Karpas-422 (cell line): ENCODE data around the gene ADRA1B. TPM values are rescaled to one million over a fixed set of nuclear protein-coding genes. Genes with fewer than 3 reads are reported as not detected.

ENCODE experiments used
- DNase-seq: peaks from one replicate; pipeline ENCODE4 v3.0.0-alpha.2; 2015
- H2AFZ ChIP-seq: fragments of 200-600 bp; sonication (generic); 2 replicates; pipeline ENCODE4 v1.6.1; 2014; ENCODE audit warnings: antibody characterized with exemption, low read length, mixed read lengths
- H3K27ac ChIP-seq: fragments of 200-600 bp; sonication (generic); 2 replicates; pipeline ENCODE4 v1.5.1; 2014; ENCODE audit warnings: mild to moderate bottlenecking, low read length, moderate library complexity
- H3K27me3 ChIP-seq: fragments of 200-600 bp; sonication (generic); 2 replicates; pipeline ENCODE4 v1.6.1; 2014; ENCODE audit warnings: low read length, mixed read lengths
- H3K36me3 ChIP-seq: fragments of 200-600 bp; sonication (generic); 2 replicates; pipeline ENCODE4 v1.6.1; 2014; ENCODE audit warnings: low read length, mixed read lengths; ENCODE audit not compliant: insufficient read depth
- H3K4me1 ChIP-seq: fragments of 200-600 bp; sonication (generic); 2 replicates; pipeline ENCODE4 v1.6.1; 2014; ENCODE audit warnings: mild to moderate bottlenecking, low read length, mixed read lengths
- H3K4me2 ChIP-seq: fragments of 200-600 bp; sonication (generic); 2 replicates; pipeline ENCODE4 v1.6.1; 2014; ENCODE audit warnings: low read length, low read depth, mild to moderate bottlenecking; ENCODE audit not compliant: poor library complexity, severe bottlenecking
- H3K4me3 ChIP-seq: fragments of 200-600 bp; sonication (generic); 2 replicates; pipeline ENCODE4 v1.5.1; 2014; ENCODE audit warnings: mild to moderate bottlenecking, antibody characterized with exemption, low read length, mixed read lengths
- H3K79me2 ChIP-seq: fragments of 200-600 bp; sonication (generic); 2 replicates; pipeline ENCODE4 v1.6.1; 2014; ENCODE audit warnings: mild to moderate bottlenecking, low read length, mixed read lengths
- H3K9ac ChIP-seq: fragments of 200-600 bp; sonication (generic); 2 replicates; pipeline ENCODE4 v1.6.0; 2014; ENCODE audit warnings: low read length
- H3K9me2 ChIP-seq: fragments of 200-600 bp; sonication (generic), shearing (Covaris generic); replicated peaks from 2 replicates; pipeline ENCODE4 v1.6.0; 2014; ENCODE audit warnings: mild to moderate bottlenecking, low read length, moderate library complexity; ENCODE audit not compliant: insufficient read depth
- H3K9me3 ChIP-seq: fragments of 300-700, 200-600 bp; sonication (generic); 2 replicates; pipeline ENCODE4 v1.6.1; 2014; ENCODE audit warnings: low read length, mixed read lengths
- H4K20me1 ChIP-seq: fragments of 200-600 bp; sonication (generic); 2 replicates; pipeline ENCODE4 v1.6.1; 2014; ENCODE audit warnings: mild to moderate bottlenecking, antibody characterized with exemption, low read length, low read depth; ENCODE audit not compliant: insufficient read depth
- total RNA-seq: library from RNA; depleted of rRNA; stranded (reverse); fragments of >200 nt; shearing (Covaris generic); gene quantifications from 2 replicates; pipeline ENCODE4 v1.2.3, GENCODE V29; 2014; ENCODE audit warnings: low replicate concordance

ADRA1B gene
- total RNA-seq, 1 experiment from 2014 or later: not detected

- H2AFZ ChIP-seq: no peak overlapping the region
- H3K36me3 ChIP-seq: no peaks in the 10 kb centered on the region
- no peaks in the 10 kb centered on the region for H3K27me3 ChIP-seq
- H3K4me3 ChIP-seq: no peak overlapping the region
- DNase-seq: no peak
- H3K4me2 ChIP-seq: no peak overlapping the region
- no peaks in the 10 kb centered on the region for H3K4me1 ChIP-seq
- H3K79me2 ChIP-seq: no peaks in the 10 kb centered on the region
- no peaks in the 10 kb centered on the region for H4K20me1 ChIP-seq
- no peaks in the 10 kb centered on the region for H3K9me2 ChIP-seq
- H3K27ac ChIP-seq: no peak overlapping the region
- no peaks in the 10 kb centered on the region for H3K9me3 ChIP-seq
- no peak overlapping the region for H3K9ac ChIP-seq
Measured at GRCh38 chr5:159894149-159894720, 22.0 kb upstream of the ADRA1B start.

- DNase-seq: no peak
- no peak overlapping the region for H3K4me2 ChIP-seq
- no peaks in the 10 kb centered on the region for H3K27me3 ChIP-seq
- H3K9me2 ChIP-seq: no peaks in the 10 kb centered on the region
- no peaks in the 10 kb centered on the region for H3K79me2 ChIP-seq
- no peaks in the 10 kb centered on the region for H3K4me1 ChIP-seq
- no peak overlapping the region for H2AFZ ChIP-seq
- no peaks in the 10 kb centered on the region for H3K9me3 ChIP-seq
- H3K9ac ChIP-seq: no peak overlapping the region
- H3K36me3 ChIP-seq: no peaks in the 10 kb centered on the region
- H3K27ac ChIP-seq: no peak overlapping the region
- no peaks in the 10 kb centered on the region for H4K20me1 ChIP-seq
- H3K4me3 ChIP-seq: no peak overlapping the region
Measured at GRCh38 chr5:159897786-159898393, 18.4 kb upstream of the ADRA1B start.

GRCh38 chr5:159899067-159900049 lies 16.9 kb upstream of the ADRA1B start:
- no peak overlapping the region for H3K4me3 ChIP-seq
- no peaks in the 10 kb centered on the region for H3K79me2 ChIP-seq
- H2AFZ ChIP-seq: no peak overlapping the region
- DNase-seq: no peak
- no peaks in the 10 kb centered on the region for H3K27me3 ChIP-seq
- no peaks in the 10 kb centered on the region for H4K20me1 ChIP-seq
- no peak overlapping the region for H3K4me2 ChIP-seq
- H3K9me2 ChIP-seq: no peaks in the 10 kb centered on the region
- no peak overlapping the region for H3K9ac ChIP-seq
- no peaks in the 10 kb centered on the region for H3K36me3 ChIP-seq
- H3K27ac ChIP-seq: no peak overlapping the region
- no peaks in the 10 kb centered on the region for H3K4me1 ChIP-seq
- H3K9me3 ChIP-seq: no peaks in the 10 kb centered on the region

GRCh38 chr5:159901308-159901707 lies 15.0 kb upstream of the ADRA1B start:
- Histone ChIP-seq H3K27ac (no peak overlapping the region), H3K4me1 (no peaks in the 10 kb centered on the region), H3K4me3 (no peak overlapping the region), H3K36me3 (no peaks in the 10 kb centered on the region), H4K20me1 (no peaks in the 10 kb centered on the region), H3K4me2 (no peak overlapping the region), H2AFZ (no peak overlapping the region), H3K27me3 (no peaks in the 10 kb centered on the region), H3K9ac (no peak overlapping the region), H3K9me3 (no peaks in the 10 kb centered on the region), H3K79me2 (no peaks in the 10 kb centered on the region), H3K9me2 (no peaks in the 10 kb centered on the region)
- DNase-seq: no peak

- no peak for DNase-seq
- Histone ChIP-seq H4K20me1 (no peaks in the 10 kb centered on the region), H3K36me3 (no peaks in the 10 kb centered on the region), H3K27ac (no peak overlapping the region), H3K4me3 (no peak overlapping the region), H3K79me2 (no peaks in the 10 kb centered on the region), H3K9ac (no peak overlapping the region), H3K27me3 (no peaks in the 10 kb centered on the region), H3K9me3 (no peaks in the 10 kb centered on the region), H3K4me1 (no peaks in the 10 kb centered on the region), H2AFZ (no peak overlapping the region), H3K4me2 (no peak overlapping the region), H3K9me2 (no peaks in the 10 kb centered on the region)
Measured at GRCh38 chr5:159901772-159902171, 14.5 kb upstream of the ADRA1B start.

- H3K9me3 ChIP-seq: no peaks in the 10 kb centered on the region
- no peaks in the 10 kb centered on the region for H3K36me3 ChIP-seq
- H3K9ac ChIP-seq: no peak overlapping the region
- DNase-seq: no peak
- no peaks in the 10 kb centered on the region for H4K20me1 ChIP-seq
- H3K4me2 ChIP-seq: no peak overlapping the region
- no peak overlapping the region for H2AFZ ChIP-seq
- H3K9me2 ChIP-seq: no peaks in the 10 kb centered on the region
- no peaks in the 10 kb centered on the region for H3K27me3 ChIP-seq
- no peaks in the 10 kb centered on the region for H3K79me2 ChIP-seq
- H3K4me3 ChIP-seq: no peak overlapping the region
- no peak overlapping the region for H3K27ac ChIP-seq
- no peaks in the 10 kb centered on the region for H3K4me1 ChIP-seq
Measured at GRCh38 chr5:159902444-159903121, 13.7 kb upstream of the ADRA1B start.

GRCh38 chr5:159903131-159903530 lies 13.2 kb upstream of the ADRA1B start:
- H3K9me2 ChIP-seq: no peaks in the 10 kb centered on the region
- no peaks in the 10 kb centered on the region for H3K9me3 ChIP-seq
- H3K27ac ChIP-seq: no peak overlapping the region
- H4K20me1 ChIP-seq: no peaks in the 10 kb centered on the region
- no peak for DNase-seq
- H3K4me1 ChIP-seq: no peaks in the 10 kb centered on the region
- no peak overlapping the region for H3K9ac ChIP-seq
- H3K4me2 ChIP-seq: no peak overlapping the region
- no peak overlapping the region for H2AFZ ChIP-seq
- H3K27me3 ChIP-seq: no peaks in the 10 kb centered on the region
- no peaks in the 10 kb centered on the region for H3K79me2 ChIP-seq
- no peaks in the 10 kb centered on the region for H3K36me3 ChIP-seq
- no peak overlapping the region for H3K4me3 ChIP-seq

GRCh38 chr5:159904874-159905273 lies 11.4 kb upstream of the ADRA1B start:
- Histone ChIP-seq H3K9me2 (no peaks in the 10 kb centered on the region), H3K27ac (no peak overlapping the region), H3K9me3 (no peaks in the 10 kb centered on the region), H3K27me3 (no peaks in the 10 kb centered on the region), H3K4me1 (no peaks in the 10 kb centered on the region), H2AFZ (no peak overlapping the region), H3K9ac (no peak overlapping the region), H3K4me3 (no peak overlapping the region), H3K79me2 (no peaks in the 10 kb centered on the region), H4K20me1 (no peaks in the 10 kb centered on the region), H3K36me3 (no peaks in the 10 kb centered on the region), H3K4me2 (no peak overlapping the region)
- no peak for DNase-seq
